Measurements from ENCODE around the gene KCNK4.

DNA sequence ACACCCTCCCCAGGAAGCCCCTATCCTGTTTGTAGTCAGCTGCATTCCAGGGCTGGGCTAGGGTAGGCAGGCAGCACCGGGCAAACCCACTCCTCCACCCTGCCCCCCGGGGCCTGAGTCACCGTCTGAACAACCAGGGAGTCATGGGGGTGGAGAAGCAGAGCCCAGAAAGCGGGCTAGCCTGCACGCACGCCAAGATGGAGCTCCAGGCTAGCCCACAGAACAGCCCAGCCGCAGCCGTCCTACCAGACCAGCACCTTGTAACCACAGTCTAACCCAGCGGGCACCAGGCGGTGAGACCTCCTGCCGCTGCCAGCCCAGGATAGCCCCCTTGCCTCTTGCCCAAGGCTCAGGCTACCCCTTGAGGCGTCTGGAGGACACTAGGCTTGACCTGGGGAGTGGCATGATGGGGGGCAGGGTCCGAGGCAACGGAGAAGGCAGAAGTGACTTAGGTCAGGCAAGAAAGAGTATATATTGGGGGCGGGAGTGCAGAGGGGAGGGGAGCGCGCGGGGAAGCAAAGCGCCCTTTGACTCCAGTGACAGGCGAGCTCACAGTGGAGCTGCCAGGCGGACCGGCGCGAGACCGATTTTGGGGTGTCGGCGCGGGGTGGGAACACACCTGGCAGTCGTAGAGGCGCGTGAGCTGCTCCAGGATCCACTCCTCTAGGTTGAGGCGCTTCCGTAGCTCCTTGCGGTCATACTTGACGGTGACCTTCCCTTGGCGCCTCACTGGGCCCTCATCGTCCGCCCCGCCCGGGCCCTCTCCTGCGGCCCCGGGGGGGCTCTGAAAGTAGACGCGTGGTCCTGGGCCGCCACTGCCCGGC, 45.1 kb upstream of the KCNK4 start:
- TF ChIP-seq, protein P1, sequence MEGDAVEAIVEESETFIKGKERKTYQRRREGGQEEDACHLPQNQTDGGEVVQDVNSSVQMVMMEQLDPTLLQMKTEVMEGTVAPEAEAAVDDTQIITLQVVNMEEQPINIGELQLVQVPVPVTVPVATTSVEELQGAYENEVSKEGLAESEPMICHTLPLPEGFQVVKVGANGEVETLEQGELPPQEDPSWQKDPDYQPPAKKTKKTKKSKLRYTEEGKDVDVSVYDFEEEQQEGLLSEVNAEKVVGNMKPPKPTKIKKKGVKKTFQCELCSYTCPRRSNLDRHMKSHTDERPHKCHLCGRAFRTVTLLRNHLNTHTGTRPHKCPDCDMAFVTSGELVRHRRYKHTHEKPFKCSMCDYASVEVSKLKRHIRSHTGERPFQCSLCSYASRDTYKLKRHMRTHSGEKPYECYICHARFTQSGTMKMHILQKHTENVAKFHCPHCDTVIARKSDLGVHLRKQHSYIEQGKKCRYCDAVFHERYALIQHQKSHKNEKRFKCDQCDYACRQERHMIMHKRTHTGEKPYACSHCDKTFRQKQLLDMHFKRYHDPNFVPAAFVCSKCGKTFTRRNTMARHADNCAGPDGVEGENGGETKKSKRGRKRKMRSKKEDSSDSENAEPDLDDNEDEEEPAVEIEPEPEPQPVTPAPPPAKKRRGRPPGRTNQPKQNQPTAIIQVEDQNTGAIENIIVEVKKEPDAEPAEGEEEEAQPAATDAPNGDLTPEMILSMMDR (IDR thresholded peaks at IDR 0.05), result no peak
- TF ChIP-seq MYC (IDR thresholded peaks at IDR 0.05; ENCODE audit: borderline replicate concordance, low read length) (no peak), EP300 (IDR thresholded peaks at IDR 0.05) (no peak), TP53 (CRISPR knock-in tag; IDR thresholded peaks at IDR 0.05) (peak; percentile 50; the same call in 1 of the 2 replicates), NPAS2 (CRISPR knock-in tag; IDR thresholded peaks at IDR 0.05; ENCODE audit: borderline replicate concordance) (no peak), POLR2A (IDR thresholded peaks at IDR 0.05; ENCODE audit: low read length) (peak; percentile 92), KDM5A (IDR thresholded peaks at IDR 0.05) (no peak)
- TF ChIP-seq, protein P2, sequence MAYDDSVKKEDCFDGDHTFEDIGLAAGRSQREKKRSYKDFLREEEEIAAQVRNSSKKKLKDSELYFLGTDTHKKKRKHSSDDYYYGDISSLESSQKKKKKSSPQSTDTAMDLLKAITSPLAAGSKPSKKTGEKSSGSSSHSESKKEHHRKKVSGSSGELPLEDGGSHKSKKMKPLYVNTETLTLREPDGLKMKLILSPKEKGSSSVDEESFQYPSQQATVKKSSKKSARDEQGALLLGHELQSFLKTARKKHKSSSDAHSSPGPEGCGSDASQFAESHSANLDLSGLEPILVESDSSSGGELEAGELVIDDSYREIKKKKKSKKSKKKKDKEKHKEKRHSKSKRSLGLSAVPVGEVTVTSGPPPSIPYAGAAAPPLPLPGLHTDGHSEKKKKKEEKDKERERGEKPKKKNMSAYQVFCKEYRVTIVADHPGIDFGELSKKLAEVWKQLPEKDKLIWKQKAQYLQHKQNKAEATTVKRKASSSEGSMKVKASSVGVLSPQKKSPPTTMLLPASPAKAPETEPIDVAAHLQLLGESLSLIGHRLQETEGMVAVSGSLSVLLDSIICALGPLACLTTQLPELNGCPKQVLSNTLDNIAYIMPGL (CRISPR knock-in tag; IDR thresholded peaks at IDR 0.05; ENCODE audit: borderline replicate concordance), result no peak; the same call in 1 of the 2 replicates

All from A549 (cell line).